HG02938 (cell line): Measurements from ENCODE around the gene VSX1.

Experiments
- ATAC-seq: cut with Tn5 transposase; IDR thresholded peaks from one replicate; pipeline ENCODE4 v1.9.1; 2021; ENCODE audit warnings: mild to moderate bottlenecking, moderate library complexity; ENCODE audit not compliant: unreplicated experiment

The VSX1 gene

DNA sequence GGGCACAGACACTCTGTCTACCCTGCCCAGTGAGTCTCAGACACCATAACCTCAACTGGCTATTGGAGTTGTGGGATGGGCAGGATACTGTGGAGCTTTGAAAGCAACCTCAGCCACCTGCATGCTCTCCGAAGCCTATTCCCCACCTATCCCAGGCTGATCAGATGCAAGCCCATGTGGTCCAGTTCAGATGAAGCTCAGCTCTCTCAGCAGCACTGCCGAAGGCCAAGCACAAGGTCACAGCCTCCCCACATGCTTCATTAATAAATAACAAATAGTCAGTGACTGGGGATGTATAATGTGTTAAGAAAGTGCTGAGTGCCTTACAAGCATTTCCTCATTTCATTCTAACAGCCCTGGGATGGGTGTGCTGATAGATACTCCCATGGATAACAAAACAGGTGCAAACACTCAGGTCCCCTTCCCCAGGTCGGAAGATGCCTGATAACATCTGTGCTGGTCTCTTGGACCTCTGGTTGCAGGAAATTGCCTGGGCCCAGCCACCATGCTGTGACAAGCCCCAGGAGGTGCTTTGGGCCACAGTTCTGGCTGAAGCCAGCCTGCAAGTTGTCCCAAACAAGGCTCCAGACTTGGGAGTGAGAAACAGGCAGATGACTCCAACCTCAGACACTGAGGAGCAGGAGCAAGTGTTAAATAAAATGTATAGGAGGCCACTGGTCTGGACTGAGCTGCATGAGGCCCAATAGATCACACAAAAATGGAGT is 27.7 kb downstream of the VSX1 start:
- no peak for ATAC-seq

DNA sequence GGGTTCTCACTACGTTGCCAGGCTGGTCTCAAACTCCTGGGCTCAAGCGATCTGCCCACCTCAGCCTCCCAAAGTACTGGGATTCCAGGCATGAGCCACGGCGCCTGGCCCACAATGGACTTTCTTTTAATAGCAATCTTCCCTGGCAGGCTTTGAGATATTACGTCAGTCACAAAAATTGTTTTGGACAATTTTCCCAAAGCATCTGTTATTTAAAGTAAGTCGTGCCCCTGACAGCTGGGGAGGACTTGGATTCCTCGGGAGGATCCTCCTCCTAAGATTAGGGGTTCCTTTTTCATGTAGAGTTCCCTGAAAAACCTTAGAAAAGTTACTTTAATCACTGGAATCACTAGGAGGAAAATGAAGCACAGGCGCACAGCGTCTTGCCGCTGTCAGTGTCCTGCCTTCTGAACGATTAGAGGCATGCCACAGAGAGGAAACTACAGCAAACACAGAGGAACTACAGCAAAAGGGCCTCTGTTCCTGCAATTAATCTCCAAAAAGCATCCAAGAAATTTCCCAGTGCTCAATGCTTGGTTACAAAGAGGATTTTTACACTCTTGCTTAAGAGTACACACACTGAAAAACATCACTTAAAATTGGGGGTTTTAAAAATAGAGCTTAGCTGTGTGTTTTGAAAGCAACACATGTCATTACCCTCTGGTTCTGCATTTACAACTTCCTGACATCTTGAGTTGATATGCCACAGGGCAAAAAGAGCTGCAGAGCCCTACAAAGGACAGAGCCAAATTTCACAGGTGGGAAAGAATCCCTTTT is 28.5 kb downstream of the VSX1 start:
- no peak for ATAC-seq

GRCh38 chr20:25052255-25053194 is 29.4 kb downstream of the VSX1 start:
- ATAC-seq = no peak

DNA sequence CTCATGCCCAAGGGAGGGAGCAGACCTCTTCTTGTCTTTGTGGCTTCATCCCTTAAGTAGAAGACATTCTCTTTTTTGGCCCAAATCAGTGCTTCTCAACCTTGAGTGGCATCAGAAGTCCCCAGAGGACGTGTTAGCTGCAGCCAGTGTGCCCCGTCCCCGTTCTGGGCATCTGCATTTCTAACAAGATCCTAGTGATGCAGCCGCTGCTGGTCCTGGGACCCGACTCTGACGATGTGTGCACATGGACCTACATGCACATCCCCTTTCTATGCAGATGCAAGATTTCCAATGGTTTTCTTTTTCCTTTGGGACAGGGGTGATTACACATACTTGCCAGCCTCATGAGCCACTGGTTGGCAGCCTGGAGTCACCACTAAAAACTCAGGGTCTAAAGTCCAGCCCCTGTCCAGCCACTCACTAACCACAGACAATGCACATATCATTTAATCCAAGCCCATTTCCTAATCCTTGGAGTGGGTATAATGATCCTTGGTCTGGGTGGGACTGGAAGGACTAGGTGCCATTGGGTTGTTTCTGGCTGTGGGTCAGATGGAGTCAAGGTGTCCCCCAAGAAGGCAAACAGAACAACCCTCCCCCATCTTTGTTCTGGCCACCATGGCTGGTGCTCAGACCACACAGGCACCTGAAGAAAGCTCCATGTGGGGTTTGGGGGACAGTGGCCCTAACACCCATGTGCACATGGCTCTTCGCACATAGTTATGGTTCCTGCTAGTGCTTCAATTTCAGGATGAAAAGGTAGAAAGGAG is 30.4 kb downstream of the VSX1 start:
- ATAC-seq = no peak

- ATAC-seq = no peak
Measured at GRCh38 chr20:25050501-25051350, 31.2 kb downstream of the VSX1 start.

DNA sequence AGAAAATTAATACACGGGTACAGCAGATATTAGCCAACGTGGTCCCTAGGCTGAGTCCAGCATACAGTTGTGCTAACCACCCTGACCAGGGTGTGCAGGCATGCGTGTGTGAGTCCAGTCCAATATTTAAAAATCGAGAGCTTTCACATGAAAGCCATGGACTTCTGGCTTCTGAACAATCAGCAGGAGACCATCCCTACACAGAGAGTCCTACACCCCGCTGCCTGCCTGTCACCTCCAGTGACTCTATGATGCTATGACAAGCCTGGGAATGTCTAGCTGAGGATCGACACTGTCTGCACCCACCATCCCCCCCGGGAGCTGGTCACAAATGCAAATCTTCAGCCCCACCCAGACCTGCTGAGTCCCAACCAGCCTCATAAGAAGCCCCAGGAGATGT is 31.9 kb downstream of the VSX1 start:
- ATAC-seq = no peak

DNA sequence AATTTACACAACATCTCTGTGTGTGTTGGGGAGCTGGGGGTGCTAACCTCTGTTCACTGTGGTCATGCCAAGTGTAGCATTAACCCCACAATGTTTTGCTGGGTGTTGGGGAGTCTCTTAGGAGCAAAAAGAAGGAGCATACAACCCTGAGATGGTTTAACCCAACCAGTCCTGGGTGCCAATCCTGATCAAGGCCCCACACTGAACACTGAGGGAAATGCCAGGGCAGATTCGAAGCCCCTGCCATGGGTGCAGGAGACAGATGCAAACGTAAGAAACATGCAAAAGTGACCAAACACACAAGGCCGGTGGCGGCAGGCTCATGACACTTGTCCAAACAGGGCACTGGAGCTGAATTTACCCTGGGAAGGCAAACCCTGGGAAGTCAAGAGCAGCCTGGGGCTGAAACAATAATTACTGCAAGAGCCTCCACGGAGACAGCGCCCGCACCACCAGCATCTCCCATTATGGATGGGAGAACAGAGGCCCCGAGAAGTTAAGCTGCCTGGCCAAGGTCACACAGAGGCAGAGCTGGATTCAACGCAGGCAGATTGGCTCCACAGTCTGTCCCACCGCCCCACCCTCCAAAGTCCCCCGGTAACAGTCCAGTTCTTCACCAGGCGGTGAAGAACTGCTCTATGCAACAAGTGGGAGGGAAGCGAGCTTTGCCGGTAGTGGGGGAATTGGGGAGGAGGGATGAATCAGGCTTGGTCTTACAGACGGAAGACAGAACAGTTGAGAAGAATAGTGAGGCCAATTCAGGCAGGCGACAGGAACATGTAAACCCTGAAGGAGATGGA is 32.5 kb downstream of the VSX1 start:
- ATAC-seq = no peak

DNA sequence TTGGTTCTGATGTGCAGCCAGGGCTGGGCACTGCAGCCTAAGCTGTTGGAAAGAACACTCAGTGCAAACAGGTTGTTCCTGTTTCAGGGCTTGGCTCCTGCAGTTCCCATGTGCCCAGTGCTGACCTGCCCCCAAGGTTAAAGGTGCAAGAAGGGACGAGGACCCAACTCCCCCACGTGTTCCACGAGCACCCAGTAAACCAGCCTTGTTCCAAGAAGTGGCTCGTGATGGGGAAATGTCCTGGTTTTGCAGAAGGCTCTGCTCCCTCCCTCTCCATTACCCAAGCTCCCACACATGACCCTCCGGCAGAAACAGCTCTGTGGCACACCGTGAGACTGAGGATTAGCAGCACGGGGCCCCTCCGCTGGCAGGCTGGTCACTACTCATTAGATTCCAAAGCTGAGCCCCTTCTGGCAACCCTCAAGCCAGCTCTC is 33.4 kb downstream of the VSX1 start:
- no peak for ATAC-seq

DNA sequence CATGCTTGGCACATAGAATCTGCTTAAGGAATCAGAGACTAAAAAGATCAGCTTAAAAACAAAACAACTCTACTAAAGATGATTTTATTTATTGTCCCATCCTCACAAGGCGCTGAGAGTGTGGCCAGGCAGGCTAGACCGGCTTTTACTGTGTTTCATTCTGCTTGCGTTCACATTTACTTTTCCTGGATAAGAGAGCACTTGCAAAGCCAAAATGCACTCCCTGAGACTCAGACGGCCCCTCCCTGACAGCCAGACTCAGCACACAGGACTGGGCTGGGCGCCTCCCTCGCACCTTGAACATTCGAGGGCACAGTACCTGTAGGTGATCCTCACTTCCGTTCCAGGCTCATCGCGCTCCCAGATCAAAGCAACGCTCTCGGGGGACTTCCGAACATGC is 34.2 kb downstream of the VSX1 start:
- no peak for ATAC-seq

- no peak for ATAC-seq
Measured at GRCh38 chr20:25046736-25047666, 34.9 kb downstream of the VSX1 start.

DNA sequence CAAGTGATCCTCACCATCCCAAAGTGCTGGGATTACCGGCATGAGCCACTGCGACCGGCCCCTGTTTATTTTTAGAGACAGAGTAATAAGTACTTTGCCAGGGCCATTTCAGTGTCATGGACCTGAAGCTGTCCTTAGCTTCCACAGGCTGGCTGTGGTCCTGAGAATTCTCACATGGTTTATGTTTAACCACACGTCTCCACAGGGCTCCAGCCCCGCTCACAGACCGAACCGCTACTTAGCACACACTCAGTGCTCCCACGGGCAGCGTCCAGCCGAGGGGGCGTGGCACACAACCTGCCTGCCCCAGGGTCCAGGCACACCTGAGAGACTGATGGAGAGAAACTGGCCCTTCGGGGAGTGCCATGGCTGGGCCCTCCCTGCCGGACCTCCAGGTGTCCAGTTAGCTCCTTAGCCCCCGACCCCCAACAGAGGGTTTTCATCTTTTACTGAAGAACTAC is 35.7 kb downstream of the VSX1 start:
- no peak for ATAC-seq

DNA sequence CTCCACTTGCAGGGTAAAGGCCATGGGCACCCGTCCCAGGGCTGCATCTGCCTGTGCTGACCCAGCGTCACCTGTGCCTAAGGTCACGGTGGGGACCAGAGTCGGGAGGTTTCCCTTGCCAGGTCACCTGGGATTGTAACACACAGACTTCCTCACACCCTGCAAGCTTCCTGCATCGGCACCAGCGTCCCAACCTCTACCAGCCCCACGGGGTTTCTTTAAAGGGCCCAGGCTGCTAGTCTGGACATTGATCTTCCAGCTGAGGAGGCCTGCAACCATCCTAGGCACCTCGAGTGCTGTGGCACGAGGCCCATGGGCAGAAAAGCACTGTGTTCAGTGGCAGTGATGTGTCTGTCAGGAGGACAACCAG is 36.6 kb downstream of the VSX1 start:
- ATAC-seq = no peak

DNA sequence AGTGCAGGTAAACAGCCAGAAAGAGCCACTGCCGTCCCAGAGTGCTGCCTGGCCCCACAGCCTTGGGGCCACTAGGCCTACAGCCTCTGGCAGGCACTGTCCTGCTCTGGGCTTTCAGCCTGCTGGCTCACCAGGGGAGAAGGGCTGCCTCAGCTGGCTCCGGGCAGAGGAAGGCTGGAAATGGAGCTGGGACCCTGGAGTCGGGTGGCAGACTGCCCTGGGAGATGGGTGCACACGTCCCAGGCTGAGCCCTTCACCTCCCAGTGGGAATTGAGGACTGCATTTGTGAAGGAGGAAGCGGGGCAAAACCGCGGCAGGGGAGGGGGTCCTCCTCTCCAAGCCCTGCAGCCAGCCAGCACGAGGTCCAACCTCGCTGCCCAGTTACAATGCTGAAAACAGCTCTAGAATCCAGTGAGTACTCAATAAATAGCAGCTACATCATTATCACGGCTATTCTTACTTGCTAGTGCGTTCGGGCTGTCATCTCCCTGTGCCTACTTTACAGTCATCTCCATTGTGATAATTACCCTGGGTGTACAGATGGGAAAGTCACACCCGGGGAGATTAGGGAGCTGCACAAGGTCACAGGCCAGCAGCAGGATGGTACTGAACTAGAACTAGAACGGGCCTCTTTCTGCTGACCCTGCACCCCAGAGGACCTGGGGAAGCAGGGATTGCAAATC is 37.1 kb downstream of the VSX1 start:
- no peak for ATAC-seq

GRCh38 chr20:25044261-25044560 is 37.7 kb downstream of the VSX1 start:
- ATAC-seq = no peak

DNA sequence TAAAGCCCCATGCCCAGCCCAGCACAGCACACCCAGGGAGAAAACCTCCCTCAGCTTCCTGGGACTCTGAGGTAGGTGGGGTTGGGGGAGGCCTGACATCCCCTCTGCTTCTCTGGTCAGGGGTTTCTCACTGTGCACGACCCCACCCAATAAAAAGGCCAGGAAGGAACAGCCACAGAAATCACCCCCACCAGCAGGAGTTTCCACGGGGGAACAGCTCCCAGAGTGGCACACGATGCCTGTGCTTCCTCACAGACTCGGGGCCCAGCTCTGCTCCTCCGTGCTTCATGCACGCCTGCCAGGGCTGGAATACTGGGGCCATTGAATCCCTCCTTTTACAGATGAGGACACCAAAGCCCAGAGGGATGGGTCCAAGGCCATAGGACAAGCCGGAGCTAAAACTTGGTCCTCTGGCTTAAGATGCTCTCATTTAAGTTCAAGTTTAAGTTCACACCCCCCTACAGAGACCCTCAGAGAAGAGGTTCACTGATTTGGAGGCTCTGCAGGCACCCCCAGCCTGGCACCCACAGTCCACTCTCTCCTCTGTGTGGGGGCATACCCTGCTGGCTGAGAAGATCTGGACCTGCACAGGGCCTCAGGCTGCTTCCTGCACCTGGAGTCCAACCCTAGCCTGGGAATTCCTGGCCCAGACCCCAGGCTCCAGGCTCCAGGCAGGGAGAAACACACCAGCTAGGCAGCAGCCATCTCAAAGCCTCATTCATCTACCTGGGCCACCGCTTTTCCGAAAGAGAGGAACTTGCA is 38.3 kb downstream of the VSX1 start:
- ATAC-seq = no peak
